HuH-7 (cell line): Measurements from ENCODE around the gene ZFP82.

Source experiments
- DNase-seq: peaks from one replicate; pipeline ENCODE4 v3.0.0; 2011; ENCODE audit warnings: low spot score

Gene ZFP82

GRCh38 chr19:36371886-36372285 is 46.6 kb downstream of the ZFP82 start:
- DNase-seq: no peak

GRCh38 chr19:36363845-36364244 is 54.6 kb downstream of the ZFP82 start:
- no peak for DNase-seq
